GM19324 (cell line): ENCODE data around the gene PKIB.
A peak's percentile ranks its signal among the peaks of the same experiment; 100 is the strongest.
"Not testable (repeated sequence)": the region's sequence is repeated elsewhere in the genome, so short reads cannot be mapped to it uniquely, and the experiment has no call there.

Experiments used
- ATAC-seq: cut with Tn5 transposase; IDR thresholded peaks from one replicate; pipeline ENCODE4 v1.9.1; 2021; ENCODE audit warnings: mild to moderate bottlenecking, moderate library complexity; ENCODE audit not compliant: unreplicated experiment, low FRiP score

Gene PKIB

GRCh38 chr6:122736616-122737015 is 126.4 kb downstream of the PKIB start:
- no peak for ATAC-seq

DNA sequence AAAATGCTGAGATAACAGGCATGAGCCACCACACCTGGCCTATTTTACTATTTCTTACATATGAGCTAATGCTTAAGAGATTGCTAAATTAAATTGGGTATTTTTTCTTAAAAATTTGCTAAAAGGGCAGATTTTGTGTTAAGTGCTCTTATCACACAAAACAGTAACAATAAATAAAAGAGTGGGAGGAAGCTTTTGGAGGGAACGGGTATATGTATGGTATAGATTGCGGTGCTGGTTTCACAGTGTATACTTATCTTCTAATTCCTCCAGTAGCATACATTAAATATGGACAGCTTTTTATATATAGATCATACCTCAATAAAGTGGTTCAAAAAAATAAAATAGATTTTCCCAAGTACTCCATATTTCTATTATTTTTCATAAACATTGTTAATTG is 129.9 kb downstream of the PKIB start:
- no peak for ATAC-seq

DNA sequence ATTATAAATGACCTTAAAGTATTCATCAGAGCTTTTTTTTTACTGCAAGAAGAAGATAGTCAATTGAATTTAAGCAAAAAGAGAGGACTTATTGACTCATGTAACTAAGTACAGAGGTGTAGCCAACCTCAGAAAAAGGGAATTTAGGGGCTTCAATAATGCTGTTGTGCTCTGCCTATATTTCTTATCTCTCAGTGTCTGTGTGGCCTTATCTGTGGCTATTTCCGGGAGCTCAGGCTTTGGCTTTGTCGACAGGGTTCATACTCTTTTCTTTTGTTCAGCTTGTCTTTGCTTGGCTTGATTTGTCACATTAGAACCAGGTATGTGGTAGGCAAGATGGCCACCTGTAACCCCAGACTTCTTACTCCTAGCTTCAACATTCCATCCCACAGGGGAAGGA is 130.7 kb downstream of the PKIB start:
- no peak for ATAC-seq

GRCh38 chr6:122744247-122744646 is 134.0 kb downstream of the PKIB start:
- not testable (repeated sequence) for ATAC-seq

- ATAC-seq = not testable (repeated sequence)
Measured at GRCh38 chr6:122744856-122745255, 134.7 kb downstream of the PKIB start.

GRCh38 chr6:122746688-122747087 is 136.5 kb downstream of the PKIB start:
- ATAC-seq = no peak

DNA sequence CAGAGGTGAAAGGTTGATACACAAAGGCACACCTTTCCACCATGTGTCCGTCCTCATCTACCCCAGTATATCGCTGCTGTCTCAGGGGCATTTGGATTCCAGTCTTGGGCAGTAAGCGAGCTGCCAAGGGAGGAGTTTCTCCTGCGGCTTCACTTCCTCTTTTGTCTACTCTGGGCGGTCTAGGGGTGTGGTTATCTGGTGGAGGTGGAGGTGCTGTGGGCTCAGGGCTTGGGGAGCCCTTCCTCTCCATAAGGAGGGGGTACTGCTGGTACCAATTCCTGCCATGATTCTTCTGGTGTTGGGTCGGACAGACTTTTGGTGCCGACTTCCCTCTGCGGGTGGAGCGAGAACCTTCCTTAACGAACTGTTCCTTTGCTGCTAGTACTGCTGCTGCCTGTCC is 137.4 kb downstream of the PKIB start:
- ATAC-seq = no peak

DNA sequence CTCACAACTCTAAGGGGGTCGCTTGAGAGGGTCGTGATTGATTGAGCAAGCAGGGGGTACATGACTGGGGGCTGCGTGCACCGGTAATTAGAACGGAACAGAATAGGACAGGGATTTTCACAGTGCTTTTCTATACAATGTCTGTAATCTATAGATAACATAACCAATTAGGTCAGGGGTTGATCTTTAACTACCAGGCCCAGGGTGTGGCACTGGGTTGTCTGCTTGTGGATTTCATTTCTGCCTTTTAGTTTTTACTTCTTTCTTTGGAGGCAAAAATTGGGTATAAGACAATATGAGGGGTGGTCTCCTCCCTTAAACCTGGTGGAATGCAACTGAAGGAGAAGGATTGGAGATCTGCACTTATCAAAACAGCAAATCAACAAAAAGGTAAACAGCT is 138.7 kb downstream of the PKIB start:
- ATAC-seq = not testable (repeated sequence)

DNA sequence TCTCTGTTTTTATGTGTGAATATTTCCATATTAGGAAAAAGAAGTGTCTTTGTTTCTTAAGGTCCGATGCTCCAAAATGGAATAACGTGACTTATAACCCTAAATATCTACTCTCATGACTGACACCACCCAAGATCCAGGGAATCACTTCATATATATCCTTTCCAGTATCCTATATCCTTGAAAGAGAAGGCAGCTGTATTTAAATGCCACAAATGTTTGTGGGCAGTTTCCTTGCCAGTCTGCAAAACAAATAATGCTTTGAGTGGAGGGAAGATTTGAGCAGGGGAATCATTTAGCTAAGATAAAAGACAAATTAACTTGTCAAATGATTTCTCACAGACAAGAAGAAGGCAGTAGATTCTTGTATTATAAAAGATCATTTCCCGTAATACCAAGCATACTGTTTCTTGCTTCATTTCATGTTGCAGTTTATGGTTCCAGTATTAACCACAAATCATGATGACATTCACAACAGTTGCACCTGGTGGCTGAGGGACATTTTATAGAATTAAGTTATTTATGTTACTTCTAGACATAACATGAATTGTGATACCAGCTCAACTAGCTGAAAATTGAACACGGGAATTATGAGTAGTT is 139.3 kb downstream of the PKIB start:
- ATAC-seq = no peak

GRCh38 chr6:122751326-122751725 is 141.1 kb downstream of the PKIB start:
- peak; percentile 92 for ATAC-seq

DNA sequence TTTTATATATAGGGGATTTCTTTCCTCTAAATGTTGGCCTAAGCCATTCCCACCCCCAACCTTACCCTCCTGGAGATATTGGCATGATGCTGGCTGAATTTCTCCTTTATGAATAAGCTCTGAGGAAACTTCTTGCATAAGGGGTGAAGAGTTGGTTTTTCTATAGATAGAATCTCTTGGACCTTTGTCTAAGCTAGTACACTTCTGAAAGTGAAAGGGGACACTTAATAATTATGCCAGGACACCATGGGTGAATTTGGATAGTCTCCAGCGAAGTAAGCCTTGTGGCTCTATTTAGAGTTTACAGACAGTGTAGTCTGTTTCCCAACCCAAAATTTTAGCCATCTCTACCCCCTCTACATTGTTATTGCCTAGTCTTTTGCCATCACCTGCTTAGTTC is 142.3 kb downstream of the PKIB start:
- no peak for ATAC-seq

DNA sequence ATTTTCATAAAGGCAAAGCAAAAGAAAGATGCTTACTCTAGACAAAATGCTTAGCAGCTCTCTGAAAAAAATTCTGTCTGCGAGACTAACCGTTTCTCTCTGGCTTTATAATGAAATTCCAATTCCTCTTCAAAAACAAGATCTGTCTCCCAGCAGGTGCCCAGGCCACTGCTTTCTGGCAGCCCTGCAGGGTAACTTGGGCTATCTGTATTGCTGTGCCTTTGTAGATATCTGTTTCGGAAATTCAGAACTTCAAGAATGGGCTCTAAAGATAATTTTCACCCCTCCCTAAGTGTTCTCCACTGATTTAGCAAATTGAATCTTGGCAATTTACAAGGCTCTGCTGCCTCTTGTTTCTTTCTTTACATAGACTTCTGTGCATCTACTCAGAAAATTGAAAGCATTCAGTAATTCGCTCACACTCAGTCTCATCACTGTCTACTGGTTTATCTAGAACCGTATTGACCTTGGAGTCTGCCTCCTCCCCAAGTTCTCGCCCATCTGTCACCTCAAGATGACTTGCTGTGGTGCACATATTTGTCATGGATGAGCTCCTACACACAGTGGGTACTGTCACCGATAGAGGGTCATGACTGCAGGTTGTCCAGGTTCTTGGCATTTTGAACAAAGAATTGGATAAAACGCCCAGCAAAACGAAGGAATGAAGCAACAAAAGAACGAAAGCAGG is 142.9 kb downstream of the PKIB start:
- no peak for ATAC-seq

DNA sequence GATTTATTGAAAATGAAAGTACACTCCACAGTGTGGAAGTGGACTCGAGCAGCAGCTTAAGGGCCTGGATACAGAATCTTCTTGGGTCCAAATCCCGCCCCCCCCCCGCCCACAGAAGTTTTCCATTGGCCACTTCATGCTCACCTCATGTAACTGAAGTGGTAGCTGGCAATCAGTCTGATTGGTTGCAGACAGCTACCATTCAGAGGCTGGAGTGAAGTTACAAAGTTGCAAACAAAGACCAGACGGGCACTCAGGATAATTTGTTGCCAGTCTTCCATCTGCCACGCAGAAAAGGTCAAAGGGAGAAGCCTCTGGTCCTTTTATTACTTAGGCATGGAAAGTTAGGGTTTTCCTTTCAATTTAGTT is 143.5 kb downstream of the PKIB start:
- ATAC-seq = no peak

DNA sequence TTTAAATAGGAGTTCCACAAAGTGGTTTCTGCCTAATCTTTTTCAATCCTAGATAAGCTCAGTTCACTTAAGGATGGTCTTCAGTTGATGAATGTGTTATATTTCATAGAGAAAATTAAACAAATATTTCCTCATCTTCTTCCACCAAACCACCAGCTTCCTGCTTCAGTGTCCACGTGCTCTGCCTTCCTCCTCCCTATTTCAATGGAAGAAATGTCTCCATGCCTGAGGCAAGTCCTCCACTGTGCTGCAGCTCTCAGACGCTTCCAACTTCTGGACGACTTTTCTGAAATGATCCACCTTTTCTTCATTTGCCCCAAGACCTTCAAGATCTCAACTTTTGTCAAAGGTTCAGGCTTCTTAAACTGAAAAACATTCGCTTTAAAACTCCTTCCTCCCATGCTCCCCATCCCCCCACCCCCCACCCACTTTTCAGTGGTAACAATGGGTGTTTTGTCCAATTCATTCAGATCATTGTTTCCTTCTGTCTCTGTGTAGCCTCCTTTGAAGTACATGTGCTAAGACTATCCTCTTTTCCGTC is 144.1 kb downstream of the PKIB start:
- no peak for ATAC-seq

DNA sequence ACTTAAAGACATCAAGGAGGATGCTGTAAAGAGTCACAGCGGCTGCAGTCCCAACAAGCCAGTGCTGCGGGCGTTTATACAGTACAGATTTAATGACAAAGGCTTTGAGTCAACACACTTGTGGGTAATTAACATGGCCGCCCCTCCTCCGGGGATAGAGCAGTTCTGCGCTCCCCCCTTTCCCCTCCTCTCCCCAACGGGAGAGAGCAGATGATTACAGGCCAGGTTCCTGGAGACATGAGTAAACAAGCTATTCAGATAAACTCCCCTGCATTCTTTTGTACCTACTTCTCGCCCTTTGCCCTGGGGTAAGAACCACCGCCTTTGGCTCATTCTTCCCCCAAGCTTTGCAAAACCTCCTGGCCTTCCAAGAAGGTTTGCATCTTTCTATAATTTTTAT is 145.7 kb downstream of the PKIB start:
- ATAC-seq = no peak

DNA sequence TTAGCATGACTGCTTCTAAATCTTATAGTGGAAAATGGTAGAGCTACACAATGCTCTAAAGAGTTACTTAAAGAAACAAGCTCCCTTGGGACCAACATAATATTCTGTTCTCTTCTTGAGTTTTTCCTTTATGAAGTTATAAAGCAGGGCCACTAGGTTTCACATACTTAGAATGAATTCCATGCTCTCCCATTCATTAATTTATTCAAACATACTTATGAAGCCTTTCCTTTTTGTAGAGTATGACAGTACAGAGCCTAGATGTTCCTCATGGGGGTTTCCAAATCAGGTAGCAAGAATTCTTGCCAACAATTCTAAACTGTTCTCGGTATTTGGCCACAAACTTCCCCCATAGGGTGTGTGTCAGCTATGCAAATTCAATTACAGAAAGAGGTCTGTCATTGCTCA is 148.7 kb downstream of the PKIB start:
- peak; percentile 94 for ATAC-seq

- no peak for ATAC-seq
Measured at GRCh38 chr6:122760330-122760729, 150.1 kb downstream of the PKIB start.

- no peak for ATAC-seq
Measured at GRCh38 chr6:122766256-122766655, 156.1 kb downstream of the PKIB start.

GRCh38 chr6:122770835-122771601 is 160.8 kb downstream of the PKIB start:
- ATAC-seq = no peak

- ATAC-seq = no peak
Measured at GRCh38 chr6:122772724-122773415, 162.7 kb downstream of the PKIB start.
